HG03139 (cell line): ENCODE results near the gene ALDH9A1.
"Not testable (repeated sequence)": the region's sequence is repeated elsewhere in the genome, so short reads cannot be mapped to it uniquely, and the experiment has no call there.

Source experiments
- ATAC-seq: cut with Tn5 transposase; IDR thresholded peaks from one replicate; pipeline ENCODE4 v1.9.1; 2021; ENCODE audit not compliant: unreplicated experiment

Gene ALDH9A1

GRCh38 chr1:165688046-165688445 is 10.3 kb downstream of the ALDH9A1 start:
- no peak for ATAC-seq

- no peak for ATAC-seq
Measured at GRCh38 chr1:165686971-165687433, 11.4 kb downstream of the ALDH9A1 start.

- no peak for ATAC-seq
Measured at GRCh38 chr1:165686121-165686970, 12.0 kb downstream of the ALDH9A1 start.

GRCh38 chr1:165683848-165684485 is 14.4 kb downstream of the ALDH9A1 start:
- no peak for ATAC-seq

GRCh38 chr1:165680773-165681172 is 17.6 kb downstream of the ALDH9A1 start:
- not testable (repeated sequence) for ATAC-seq

GRCh38 chr1:165680303-165680702 is 18.1 kb downstream of the ALDH9A1 start:
- ATAC-seq, result no peak

- no peak for ATAC-seq
Measured at GRCh38 chr1:165679282-165680036, 18.9 kb downstream of the ALDH9A1 start.

- ATAC-seq, result no peak
Measured at GRCh38 chr1:165678509-165678908, 19.9 kb downstream of the ALDH9A1 start.

- no peak for ATAC-seq
Measured at GRCh38 chr1:165675794-165676193, 22.6 kb downstream of the ALDH9A1 start.

- ATAC-seq, result no peak
Measured at GRCh38 chr1:165674599-165674998, 23.8 kb downstream of the ALDH9A1 start.

GRCh38 chr1:165671526-165671925 is 26.8 kb downstream of the ALDH9A1 start:
- ATAC-seq, result no peak

- ATAC-seq, result no peak
Measured at GRCh38 chr1:165668184-165668583, 30.2 kb downstream of the ALDH9A1 start.

GRCh38 chr1:165666152-165666825 is 32.1 kb downstream of the ALDH9A1 start:
- ATAC-seq, result no peak

GRCh38 chr1:165662186-165662585 is 36.2 kb downstream of the ALDH9A1 start:
- ATAC-seq, result no peak

- no peak for ATAC-seq
Measured at GRCh38 chr1:165661703-165662102, 36.7 kb downstream of the ALDH9A1 start.

GRCh38 chr1:165659581-165659895 is 38.8 kb downstream of the ALDH9A1 start:
- ATAC-seq, result no peak

GRCh38 chr1:165658766-165659580 is 39.4 kb downstream of the ALDH9A1 start:
- not testable (repeated sequence) for ATAC-seq

GRCh38 chr1:165650981-165651625 is 47.3 kb downstream of the ALDH9A1 start:
- no peak for ATAC-seq

GRCh38 chr1:165648919-165649572 is 49.3 kb downstream of the ALDH9A1 start:
- ATAC-seq, result no peak
